ENCODE results near the gene CDCP1.

CDCP1 gene, protein sequence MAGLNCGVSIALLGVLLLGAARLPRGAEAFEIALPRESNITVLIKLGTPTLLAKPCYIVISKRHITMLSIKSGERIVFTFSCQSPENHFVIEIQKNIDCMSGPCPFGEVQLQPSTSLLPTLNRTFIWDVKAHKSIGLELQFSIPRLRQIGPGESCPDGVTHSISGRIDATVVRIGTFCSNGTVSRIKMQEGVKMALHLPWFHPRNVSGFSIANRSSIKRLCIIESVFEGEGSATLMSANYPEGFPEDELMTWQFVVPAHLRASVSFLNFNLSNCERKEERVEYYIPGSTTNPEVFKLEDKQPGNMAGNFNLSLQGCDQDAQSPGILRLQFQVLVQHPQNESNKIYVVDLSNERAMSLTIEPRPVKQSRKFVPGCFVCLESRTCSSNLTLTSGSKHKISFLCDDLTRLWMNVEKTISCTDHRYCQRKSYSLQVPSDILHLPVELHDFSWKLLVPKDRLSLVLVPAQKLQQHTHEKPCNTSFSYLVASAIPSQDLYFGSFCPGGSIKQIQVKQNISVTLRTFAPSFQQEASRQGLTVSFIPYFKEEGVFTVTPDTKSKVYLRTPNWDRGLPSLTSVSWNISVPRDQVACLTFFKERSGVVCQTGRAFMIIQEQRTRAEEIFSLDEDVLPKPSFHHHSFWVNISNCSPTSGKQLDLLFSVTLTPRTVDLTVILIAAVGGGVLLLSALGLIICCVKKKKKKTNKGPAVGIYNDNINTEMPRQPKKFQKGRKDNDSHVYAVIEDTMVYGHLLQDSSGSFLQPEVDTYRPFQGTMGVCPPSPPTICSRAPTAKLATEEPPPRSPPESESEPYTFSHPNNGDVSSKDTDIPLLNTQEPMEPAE

DNA sequence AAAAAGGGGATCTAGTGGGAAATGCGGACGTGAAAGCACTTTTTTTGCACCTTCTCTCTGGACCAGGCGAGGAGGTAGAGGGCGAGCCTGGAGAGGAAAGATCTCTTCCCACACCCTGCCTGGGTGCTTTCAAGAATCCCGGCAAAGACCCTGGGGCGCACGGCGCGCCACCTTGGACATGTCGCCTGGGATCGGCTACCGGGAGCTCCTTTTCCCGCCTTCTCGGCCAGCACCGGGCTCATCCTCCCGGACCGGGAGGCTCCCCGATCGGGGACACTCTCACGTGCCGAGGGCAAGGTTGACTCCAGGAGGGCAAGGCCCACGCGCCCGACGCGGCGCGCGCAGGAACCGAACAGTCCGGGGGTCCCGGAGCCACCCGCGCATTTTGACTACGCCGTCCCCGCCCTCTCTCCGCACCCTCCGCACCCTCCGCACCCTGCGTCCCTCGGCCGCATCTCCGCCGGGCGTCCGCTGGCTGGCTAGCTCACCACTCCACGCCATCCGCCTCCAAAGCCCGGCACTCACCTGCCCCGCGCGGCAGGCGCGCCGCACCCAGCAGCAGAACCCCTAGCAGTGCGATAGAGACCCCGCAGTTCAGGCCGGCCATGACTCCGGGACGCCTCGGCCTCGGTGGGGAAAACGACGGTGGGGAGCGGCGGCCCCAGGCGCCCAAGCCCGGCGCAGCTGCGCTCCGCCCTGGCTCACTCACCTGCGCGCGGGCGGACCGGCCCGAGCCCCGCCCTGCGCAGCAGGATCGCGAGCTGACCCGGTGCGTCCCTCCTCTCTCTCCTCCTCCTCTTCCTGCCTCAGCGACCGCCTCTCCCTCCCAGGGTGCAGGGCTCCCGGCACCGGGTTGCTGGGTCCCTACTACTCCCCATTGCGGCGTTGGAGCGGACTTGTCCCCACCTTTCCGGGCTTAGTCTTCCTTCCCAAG, at the start of gene CDCP1:
Gene CDCP1, minus strand, starts transcription at position 698 of the 934 bp plus-strand sequence. Its CDS starts 91 bp downstream, at position 607.
- peak within 1 kb of the TSS; percentile 70 for H3K4me3 Mint-ChIP-seq
- DNase-seq (no peak), ATAC-seq (peak; percentile 46)
- H3K36me3 Mint-ChIP-seq (ENCODE audit: low read depth): peaks cover 3% of the 10 kb centered on the region
- peaks cover 10% of the 10 kb centered on the region for H3K9me3 Mint-ChIP-seq
- H3K4me1 Mint-ChIP-seq: peaks cover 23% of the 10 kb centered on the region
- peaks cover 65% of the 10 kb centered on the region for H3K27me3 Mint-ChIP-seq
- no peak within 1 kb of the TSS for H3K27ac Mint-ChIP-seq

DNA sequence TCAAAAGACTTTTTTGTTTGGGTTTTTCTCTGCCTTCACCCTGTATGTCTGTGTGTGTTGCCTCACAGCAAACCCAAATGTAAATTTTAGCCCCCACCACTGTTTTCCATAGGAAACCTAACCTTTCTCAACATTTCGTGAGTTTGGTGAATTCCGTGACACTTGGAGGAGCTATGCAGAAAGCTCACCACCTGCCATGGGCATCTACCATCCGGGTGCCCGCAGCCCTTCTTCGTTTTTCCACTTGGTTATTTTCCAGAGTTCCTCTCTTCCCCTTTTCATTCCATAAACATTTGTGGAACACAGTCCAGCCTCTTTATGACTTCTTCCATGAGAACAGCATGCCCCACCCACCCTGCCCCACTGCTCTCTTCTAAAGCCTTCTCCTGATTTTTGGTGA, 48.6 kb upstream of the CDCP1 start:
- peaks cover 14% of the 10 kb centered on the region for H3K27me3 Mint-ChIP-seq
- no peak overlapping the region for H3K27ac Mint-ChIP-seq
- no peaks in the 10 kb centered on the region for H3K9me3 Mint-ChIP-seq
- peaks cover 6% of the 10 kb centered on the region for H3K4me1 Mint-ChIP-seq
- ATAC-seq: no peak
- H3K4me3 Mint-ChIP-seq: no peak overlapping the region
- no peak for DNase-seq
- no peaks in the 10 kb centered on the region for H3K36me3 Mint-ChIP-seq (ENCODE audit: low read depth)

DNA sequence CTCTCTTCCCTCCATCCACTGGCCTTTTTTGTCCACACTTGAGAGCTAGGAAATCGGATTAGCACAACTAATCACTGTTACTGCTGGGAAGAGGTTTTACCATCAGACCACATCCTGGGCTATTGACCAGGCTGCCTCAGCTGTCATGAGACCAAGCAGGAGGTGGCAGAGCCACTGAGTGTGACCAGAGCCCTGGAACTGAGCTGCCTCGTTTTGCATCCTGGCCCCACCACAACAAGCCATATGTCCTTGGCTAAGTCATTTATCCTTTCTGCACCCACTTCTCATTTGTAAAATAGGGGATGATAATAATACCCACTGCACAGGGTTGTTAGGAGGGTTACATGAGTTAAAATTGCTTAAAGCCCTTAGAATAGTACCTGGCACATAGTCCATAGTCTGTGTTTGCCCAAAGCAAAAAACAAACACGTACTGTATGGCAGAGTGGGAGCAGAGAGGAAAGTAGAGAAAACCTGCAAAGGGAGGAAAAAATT, 45.8 kb upstream of the CDCP1 start:
- no peaks in the 10 kb centered on the region for H3K36me3 Mint-ChIP-seq (ENCODE audit: low read depth)
- H3K4me1 Mint-ChIP-seq: peaks cover 16% of the 10 kb centered on the region
- no peak for DNase-seq
- peaks cover 9% of the 10 kb centered on the region for H3K27me3 Mint-ChIP-seq
- H3K9me3 Mint-ChIP-seq: no peaks in the 10 kb centered on the region
- no peak overlapping the region for H3K4me3 Mint-ChIP-seq
- no peak for ATAC-seq
- no peak overlapping the region for H3K27ac Mint-ChIP-seq

DNA sequence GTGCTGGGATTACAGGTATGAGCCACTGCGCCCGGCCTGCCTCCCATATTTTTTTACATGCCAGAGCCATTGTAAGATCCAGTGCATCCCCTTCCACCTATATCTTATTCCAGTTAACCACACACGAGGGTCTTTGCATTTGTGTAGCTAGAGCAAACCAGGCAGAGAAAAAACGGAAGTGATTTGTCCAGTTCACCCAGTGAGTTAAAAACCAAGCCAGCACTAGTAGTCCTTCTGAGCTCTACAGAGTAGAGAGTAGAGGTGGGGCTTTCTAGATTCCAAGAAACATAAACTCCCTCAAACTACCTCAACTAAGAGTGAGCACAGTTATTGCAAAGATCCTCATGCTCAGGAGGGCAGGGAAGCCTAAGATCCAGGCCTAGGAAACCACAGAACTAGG, 45.2 kb upstream of the CDCP1 start:
- H3K9me3 Mint-ChIP-seq: no peaks in the 10 kb centered on the region
- H3K27ac Mint-ChIP-seq: no peak overlapping the region
- H3K4me3 Mint-ChIP-seq: no peak overlapping the region
- DNase-seq (no peak), ATAC-seq (no peak)
- H3K36me3 Mint-ChIP-seq (ENCODE audit: low read depth): no peaks in the 10 kb centered on the region
- peaks cover 9% of the 10 kb centered on the region for H3K27me3 Mint-ChIP-seq
- peaks cover 11% of the 10 kb centered on the region for H3K4me1 Mint-ChIP-seq

DNA sequence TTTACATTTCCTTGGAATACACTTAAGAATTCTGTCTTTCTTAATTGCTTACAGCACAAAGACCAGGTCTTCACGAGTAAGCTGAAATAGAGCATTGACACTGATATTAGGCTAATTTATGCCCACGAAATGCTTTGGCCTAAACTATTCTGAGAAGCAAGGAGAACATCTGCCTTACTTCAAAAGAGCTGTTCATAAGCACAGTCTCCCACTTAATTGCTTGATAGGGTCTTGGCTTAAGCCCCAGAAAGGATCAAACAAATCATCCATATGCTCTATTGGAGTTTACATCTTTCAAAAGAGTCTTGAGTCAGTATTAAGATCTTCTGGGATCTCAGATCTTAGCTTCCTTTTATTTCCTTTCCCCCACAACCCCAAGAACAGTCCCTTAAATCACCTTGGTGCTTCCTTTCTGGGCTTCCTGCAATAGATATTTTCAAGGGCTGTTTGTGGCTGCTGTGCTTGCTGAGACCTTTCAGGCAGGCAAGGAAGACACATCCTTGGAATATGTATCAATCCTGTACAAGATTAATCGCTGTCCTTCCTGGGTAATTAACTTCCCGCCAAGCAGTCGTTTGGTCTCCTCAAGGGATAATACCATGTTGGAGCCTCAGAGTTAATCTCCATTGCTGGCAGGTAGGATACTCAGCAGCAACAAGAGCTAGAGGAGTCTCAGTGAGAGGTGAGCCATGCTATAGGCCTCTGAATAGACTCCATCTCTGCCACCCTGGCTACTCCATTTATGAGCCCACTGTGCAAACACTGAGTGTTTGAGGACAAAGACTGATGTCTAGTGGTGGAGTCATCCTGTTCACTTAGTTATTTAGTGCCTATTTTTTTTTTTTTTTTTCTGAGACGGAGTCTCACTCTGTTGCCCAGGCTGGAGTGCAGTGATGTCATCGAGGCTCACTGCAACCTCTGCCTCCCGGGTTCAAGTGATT, 42.8 kb upstream of the CDCP1 start:
- DNase-seq: no peak
- H3K4me1 Mint-ChIP-seq: peaks cover 12% of the 10 kb centered on the region
- no peaks in the 10 kb centered on the region for H3K9me3 Mint-ChIP-seq
- no peaks in the 10 kb centered on the region for H3K36me3 Mint-ChIP-seq (ENCODE audit: low read depth)
- H3K27ac Mint-ChIP-seq: no peak overlapping the region
- no peak for ATAC-seq
- no peak overlapping the region for H3K4me3 Mint-ChIP-seq
- H3K27me3 Mint-ChIP-seq: peaks cover 3% of the 10 kb centered on the region

DNA sequence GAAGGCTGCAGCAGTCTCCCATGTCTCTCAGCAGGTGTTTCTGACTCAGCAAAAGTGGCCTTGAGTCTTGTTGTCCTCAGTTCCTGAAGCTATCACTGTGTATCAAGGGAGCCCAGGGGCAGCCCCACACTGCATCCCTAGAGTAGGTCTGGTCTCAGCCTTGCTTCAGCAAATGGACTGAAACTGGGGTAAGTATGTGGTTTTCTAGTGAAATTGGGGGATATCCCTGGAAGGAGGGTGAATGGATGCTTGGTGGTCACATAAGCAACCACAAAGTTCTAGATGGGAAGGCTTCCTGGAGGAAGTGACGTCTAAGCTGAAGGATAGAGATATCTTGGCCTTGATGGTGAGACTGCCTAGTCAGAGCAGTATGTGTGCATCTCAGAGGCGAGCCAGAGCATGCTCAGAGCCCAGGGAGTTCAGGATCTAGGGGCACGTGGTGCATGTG, 41.5 kb upstream of the CDCP1 start:
- ATAC-seq: peak; percentile 88
- no peak overlapping the region for H3K4me3 Mint-ChIP-seq

DNA sequence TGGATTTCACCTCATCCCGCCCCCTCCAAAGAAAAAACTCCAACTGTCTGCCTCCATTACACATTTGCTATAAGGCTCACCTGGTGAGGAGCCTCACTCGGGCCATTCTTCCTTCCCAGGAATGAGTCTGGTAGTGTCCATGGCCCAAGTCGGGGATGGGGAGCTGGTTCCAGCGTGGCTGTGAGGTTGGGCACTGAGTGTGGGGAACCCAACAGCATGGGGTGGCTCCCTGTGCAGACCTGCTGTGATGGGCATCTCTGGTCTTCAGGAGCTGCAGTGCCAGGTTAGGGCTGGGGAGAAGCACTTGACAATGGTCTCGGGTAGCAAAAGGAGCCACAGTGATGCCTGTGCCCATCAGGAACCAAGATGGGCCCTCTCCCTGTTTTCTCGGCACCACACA, 40.7 kb upstream of the CDCP1 start:
- Mint-ChIP-seq H3K36me3 (ENCODE audit: low read depth) (no peaks in the 10 kb centered on the region), H3K27ac (no peak overlapping the region), H3K27me3 (peaks cover 3% of the 10 kb centered on the region), H3K4me1 (peaks cover 16% of the 10 kb centered on the region), H3K4me3 (no peak overlapping the region), H3K9me3 (no peaks in the 10 kb centered on the region)
- ATAC-seq (no peak), DNase-seq (no peak)

More for the DNA sequence above, 41.5 kb upstream of the CDCP1 start:
- DNase-seq: no peak
- H3K36me3 Mint-ChIP-seq (ENCODE audit: low read depth): no peaks in the 10 kb centered on the region
- H3K27ac Mint-ChIP-seq: peak overlapping the region; percentile 62
- H3K27me3 Mint-ChIP-seq: peaks cover 3% of the 10 kb centered on the region
- no peaks in the 10 kb centered on the region for H3K9me3 Mint-ChIP-seq
- H3K4me1 Mint-ChIP-seq: peaks cover 16% of the 10 kb centered on the region

DNA sequence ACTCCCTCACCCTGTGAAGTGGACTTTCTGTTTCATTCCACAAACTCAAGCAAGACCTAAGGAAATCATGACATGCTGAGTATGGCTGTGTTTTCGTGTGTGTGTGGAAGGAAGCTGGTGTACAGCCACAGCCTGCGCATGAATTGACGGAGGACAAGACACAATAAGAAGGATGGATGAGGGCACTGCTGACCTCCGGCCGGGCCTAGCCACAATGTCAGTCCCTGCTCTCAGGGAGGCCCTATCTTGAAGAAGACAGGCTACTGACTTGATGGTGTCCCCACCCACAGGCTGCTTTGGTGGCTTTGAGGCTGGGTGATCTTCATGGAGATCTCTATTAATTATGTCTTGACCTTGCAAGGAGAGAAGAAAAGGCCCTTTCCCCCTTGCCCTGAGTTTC, 39.3 kb upstream of the CDCP1 start:
- no peaks in the 10 kb centered on the region for H3K9me3 Mint-ChIP-seq
- no peak for ATAC-seq

DNA sequence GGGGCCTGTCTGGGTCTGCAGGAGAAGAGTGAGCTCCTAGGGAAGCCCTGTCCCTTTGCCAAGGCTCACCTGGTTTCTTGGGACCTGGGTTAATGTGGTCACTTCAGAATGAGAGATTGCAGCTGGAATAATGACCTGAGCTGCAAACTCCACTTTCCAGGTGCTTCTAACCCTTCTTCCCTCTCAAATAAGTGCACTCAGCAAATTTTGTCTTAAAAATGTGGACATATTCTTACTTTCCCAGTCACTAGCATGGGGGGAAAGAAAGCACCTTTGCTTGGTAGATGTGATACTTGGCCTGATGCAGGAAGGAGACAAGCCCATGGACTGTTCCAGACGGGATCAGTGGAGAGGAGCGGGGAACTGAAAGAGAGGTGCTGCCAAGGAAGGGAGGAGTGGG, 38.9 kb upstream of the CDCP1 start:
- peaks cover 16% of the 10 kb centered on the region for H3K4me1 Mint-ChIP-seq
- no peaks in the 10 kb centered on the region for H3K36me3 Mint-ChIP-seq (ENCODE audit: low read depth)
- peaks cover 3% of the 10 kb centered on the region for H3K27me3 Mint-ChIP-seq
- no peak for DNase-seq
- no peaks in the 10 kb centered on the region for H3K9me3 Mint-ChIP-seq
- H3K4me3 Mint-ChIP-seq: no peak overlapping the region
- no peak for ATAC-seq
- H3K27ac Mint-ChIP-seq: no peak overlapping the region

More for the DNA sequence above, 39.3 kb upstream of the CDCP1 start:
- Mint-ChIP-seq H3K27ac (no peak overlapping the region), H3K4me3 (no peak overlapping the region), H3K36me3 (ENCODE audit: low read depth) (no peaks in the 10 kb centered on the region), H3K27me3 (peaks cover 3% of the 10 kb centered on the region), H3K4me1 (peaks cover 16% of the 10 kb centered on the region)
- DNase-seq: no peak

DNA sequence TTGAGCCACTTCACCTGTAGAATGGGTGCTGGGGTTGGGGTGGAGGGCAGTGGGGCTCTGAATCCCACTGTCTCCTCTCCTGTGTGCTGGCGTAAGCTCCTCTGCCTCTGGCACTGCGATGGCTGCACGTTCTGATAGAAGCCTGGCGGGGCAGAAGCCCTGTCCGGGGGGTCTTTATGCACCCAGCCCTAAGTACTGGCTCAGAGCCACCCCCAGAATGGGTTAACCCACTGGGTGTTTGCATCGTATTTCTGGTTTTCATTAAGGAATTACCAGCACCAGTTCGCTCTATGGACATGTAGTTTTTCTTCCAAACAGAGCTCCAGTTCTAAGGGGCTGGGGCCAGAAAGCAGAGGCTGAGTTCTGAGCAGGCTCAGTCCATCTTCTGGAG, 37.7 kb upstream of the CDCP1 start:
- Mint-ChIP-seq H3K27me3 (no peaks in the 10 kb centered on the region), H3K27ac (no peak overlapping the region)
- ATAC-seq: no peak

DNA sequence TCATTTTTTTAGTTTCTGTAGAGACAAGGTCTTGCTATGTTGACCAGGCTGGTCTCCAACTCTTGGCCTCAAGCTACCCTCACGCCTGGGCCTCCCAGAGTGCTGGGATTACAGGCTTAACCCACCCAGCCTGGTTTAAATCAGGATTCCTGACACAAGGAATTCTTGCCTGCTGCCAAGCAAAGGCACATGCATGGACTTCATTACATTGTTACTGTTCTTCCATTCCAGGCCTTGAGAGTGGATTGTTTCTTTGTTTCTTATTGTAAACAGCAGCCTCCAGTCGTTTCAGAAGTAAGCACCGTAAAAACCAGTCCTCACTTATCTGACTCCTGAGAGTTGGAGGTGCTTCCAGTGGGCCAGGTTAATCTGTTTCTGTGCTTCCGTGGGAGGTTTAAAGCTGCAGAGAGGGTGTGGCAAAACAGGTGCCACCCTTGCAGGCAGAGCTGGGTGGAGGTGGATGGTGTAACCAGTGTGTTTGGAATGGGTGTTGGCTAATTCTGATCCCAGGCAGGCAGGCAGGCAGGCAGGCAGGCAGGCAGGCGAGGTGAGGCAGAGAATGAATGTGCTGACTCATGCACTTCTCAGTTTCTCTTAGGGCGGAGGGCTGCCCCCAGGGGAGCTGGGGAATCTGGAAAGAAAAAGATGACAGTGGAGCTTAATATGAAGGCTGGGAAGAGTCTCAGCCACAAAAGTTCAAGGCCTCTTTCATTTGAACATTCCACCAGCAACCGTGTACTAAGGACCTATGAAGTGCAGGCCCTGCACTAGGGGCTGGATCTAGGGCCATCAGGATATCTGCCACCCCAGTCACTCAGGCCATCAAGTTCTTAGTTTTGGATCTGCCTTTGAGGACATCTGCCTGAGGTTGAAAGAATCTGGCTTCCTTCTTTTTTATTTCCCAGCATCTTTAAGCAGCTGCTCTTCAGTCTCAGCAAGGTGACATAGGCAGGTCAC, 37.0 kb upstream of the CDCP1 start:
- no peaks in the 10 kb centered on the region for H3K27me3 Mint-ChIP-seq
- no peak overlapping the region for H3K4me3 Mint-ChIP-seq
- H3K4me1 Mint-ChIP-seq: peaks cover 12% of the 10 kb centered on the region
- H3K9me3 Mint-ChIP-seq: no peaks in the 10 kb centered on the region
- H3K36me3 Mint-ChIP-seq (ENCODE audit: low read depth): no peaks in the 10 kb centered on the region
- ATAC-seq (no peak), DNase-seq (no peak)
- no peak overlapping the region for H3K27ac Mint-ChIP-seq

More for the DNA sequence above, 37.7 kb upstream of the CDCP1 start:
- no peaks in the 10 kb centered on the region for H3K36me3 Mint-ChIP-seq (ENCODE audit: low read depth)
- no peak overlapping the region for H3K4me3 Mint-ChIP-seq
- peaks cover 16% of the 10 kb centered on the region for H3K4me1 Mint-ChIP-seq
- DNase-seq: no peak
- no peaks in the 10 kb centered on the region for H3K9me3 Mint-ChIP-seq

DNA sequence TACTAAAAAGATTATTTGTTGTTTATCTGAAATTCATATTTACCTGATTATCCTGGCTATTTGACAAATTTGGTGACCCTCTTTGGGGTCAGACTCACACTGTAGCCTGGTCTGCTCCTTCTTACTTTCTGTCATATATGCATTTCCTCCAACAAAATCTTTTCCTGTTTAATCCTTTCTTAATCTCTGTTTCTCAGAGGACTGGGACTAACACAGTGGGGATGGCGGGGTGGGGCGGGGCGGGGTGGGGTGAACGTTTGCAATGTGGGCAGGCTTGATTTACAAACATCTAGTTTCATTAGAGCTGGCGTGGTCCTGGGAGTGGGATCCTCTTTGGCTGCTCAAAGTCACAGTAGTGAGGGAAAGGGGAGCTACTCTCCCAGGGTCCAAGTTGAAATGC, 35.3 kb upstream of the CDCP1 start:
- no peaks in the 10 kb centered on the region for H3K27me3 Mint-ChIP-seq
- no peak overlapping the region for H3K4me3 Mint-ChIP-seq
- peaks cover 5% of the 10 kb centered on the region for H3K4me1 Mint-ChIP-seq
- H3K36me3 Mint-ChIP-seq (ENCODE audit: low read depth): no peaks in the 10 kb centered on the region
- ATAC-seq (no peak), DNase-seq (no peak)
- H3K27ac Mint-ChIP-seq: no peak overlapping the region
- no peaks in the 10 kb centered on the region for H3K9me3 Mint-ChIP-seq

All from activated naive CD8-positive, alpha-beta T cell treated with anti-CD3 and anti-CD28 coated beads, Interleukin-2, amount 50 U/mL, for 24 hours (primary cell).